Renal cortex interstitium (tissue), 11 donors: ENCODE results near the gene SEC22A. TPM values are rescaled to one million over a fixed set of nuclear protein-coding genes. Genes with fewer than 3 reads are reported as not detected.
A peak's percentile ranks its signal among the peaks of the same experiment; 100 is the strongest.

Source experiments
- DNase-seq, 11 donors: peaks; one replicate each; pipeline ENCODE4 v3.0.0-alpha.2; 2013; ENCODE audit warnings: low read depth in 9 of 11, low spot score in 4 of 11; ENCODE audit errors: extremely low read depth in 1 of 11
- polyA plus RNA-seq, 3 donors: library from polyadenylated mRNA; unstranded; fragments of 120-200 nt; gene quantifications; one replicate each; pipeline ENCODE4 v1.2.1, GENCODE V29; 2013; ENCODE audit not compliant: insufficient read length in 3 of 3

The SEC22A gene
- polyA plus RNA-seq, 3 donors, result 24.3 to 26.5 (median 26.2) TPM

GRCh38 chr3:123282461-123282860, 80.7 kb downstream of the SEC22A start:
- DNase-seq, result no peak

DNA sequence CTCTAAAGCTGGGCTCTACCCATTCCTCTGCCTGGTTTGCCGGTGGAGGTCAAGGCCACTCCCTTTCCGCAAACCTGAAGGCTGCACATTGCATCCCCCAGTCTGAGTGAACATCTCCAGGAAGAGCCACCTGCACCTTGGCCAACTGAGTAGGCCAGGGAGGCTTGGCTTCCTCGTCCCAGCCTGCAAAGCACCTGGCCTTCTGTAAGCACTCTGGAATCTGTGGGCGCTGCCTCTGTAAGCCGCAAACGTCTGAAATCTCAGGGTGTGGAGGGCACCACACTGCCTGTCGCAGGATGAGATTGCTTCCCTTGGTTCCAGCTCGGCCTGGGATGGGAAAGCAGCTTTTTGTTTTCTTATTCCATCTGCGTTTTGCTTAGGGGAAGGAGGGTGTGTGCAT, 81.3 kb downstream of the SEC22A start:
- DNase-seq, result no peak

DNA sequence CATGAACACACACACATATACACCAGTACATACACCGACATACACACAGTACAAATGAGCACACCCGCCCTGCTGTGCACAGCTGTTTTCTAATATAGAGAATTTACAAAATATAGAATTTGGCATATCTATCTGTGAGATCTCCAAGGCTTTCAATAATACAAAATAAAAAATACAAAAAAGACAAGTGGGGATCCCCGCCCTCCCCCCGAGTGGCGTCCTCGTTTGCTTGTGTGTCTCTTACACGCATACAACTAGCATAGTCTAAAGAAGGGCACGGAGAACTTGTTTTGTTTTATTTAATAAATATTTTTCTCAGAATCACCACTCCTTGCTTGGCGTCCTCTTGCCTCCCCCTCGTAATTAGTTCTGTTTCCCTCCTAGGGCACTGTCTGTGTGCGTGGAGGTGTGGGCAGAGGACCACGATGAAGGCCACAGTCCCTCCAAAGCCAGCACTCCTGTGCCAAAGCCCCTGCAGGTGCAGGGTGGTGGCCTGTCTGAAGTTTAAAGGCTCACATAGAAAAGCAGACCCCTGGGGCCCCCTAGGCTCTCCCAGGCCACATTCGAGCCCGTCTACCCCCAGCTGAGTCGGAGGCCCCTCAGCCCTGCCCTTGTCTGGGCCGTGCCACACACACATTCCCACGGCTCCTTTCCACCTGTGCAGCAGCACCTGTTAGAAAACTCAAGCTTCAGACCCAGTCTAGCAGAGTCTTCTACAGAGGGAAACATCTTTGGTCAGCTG, 82.1 kb downstream of the SEC22A start:
- DNase-seq, result no peak

- DNase-seq, result no peak
Measured at GRCh38 chr3:123284399-123285010, 82.8 kb downstream of the SEC22A start.

- DNase-seq, result no peak
Measured at GRCh38 chr3:123285066-123285465, 83.3 kb downstream of the SEC22A start.

- no peak for DNase-seq
Measured at GRCh38 chr3:123285479-123285878, 83.7 kb downstream of the SEC22A start.

DNA sequence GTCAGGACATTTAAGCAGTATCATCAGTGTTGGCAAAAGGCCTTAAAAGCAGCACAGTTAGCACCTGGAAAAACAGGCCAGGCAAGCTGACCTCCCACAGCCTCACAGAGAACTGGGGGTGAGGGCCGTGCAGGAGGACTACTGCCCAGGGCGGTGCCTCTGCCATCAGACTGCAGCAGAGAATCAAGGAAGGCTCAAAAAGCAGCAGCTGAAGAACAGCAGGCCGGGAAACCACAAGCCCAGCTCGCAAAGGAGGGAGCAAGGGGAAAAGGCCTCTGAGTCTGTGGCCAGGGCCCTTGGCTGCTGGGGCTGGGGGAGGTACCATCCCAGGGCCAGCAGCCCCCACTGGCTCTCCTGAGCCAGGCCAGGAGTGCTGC, 84.2 kb downstream of the SEC22A start:
- no peak for DNase-seq

GRCh38 chr3:123286308-123287023, 84.7 kb downstream of the SEC22A start:
- DNase-seq, result peak; percentile 17 to 52 (median 36)

- DNase-seq, result no peak
Measured at GRCh38 chr3:123287051-123287961, 85.6 kb downstream of the SEC22A start.

- no peak for DNase-seq
Measured at GRCh38 chr3:123287962-123288302, 86.2 kb downstream of the SEC22A start.

GRCh38 chr3:123289391-123290106, 87.8 kb downstream of the SEC22A start:
- DNase-seq, result no peak

DNA sequence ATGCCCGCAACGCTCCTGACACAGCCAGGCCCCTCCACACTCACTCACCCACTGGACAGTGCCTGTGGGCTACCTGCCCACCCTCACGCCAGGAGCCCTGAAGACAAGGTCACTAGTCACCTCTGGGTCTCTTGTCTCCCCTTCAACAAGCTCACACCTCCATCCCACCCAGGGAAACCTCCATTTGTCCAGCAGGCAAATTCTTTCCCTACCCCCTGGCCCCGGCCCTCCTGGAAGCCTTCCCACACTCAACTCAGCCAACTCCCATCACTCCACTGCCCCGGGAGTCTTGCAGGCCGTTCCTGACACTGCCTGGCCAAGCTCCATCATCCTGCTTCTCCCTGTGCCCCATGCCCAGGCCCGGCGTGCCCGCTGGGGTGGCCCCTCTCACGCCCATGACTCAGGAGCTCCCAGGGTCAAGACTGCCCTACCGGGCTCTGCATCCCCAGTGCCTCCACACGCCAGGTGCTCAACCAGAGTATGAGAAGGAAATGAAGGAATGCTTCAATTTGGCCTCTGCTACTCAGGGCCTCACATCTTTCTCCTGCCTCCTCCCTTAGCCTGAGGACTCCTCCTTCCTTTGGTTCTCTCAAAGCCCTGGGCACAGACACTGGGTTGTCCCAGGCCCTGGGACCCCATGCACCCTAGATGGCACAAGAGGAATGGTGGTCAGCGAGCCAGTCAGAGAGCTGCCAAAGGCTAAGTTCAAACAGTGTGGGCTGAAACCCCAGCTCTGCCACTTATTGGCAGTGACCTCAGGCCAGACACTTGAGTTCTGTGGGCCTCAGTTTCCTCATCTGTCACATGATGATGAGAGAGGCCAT, 88.6 kb downstream of the SEC22A start:
- DNase-seq, result no peak

DNA sequence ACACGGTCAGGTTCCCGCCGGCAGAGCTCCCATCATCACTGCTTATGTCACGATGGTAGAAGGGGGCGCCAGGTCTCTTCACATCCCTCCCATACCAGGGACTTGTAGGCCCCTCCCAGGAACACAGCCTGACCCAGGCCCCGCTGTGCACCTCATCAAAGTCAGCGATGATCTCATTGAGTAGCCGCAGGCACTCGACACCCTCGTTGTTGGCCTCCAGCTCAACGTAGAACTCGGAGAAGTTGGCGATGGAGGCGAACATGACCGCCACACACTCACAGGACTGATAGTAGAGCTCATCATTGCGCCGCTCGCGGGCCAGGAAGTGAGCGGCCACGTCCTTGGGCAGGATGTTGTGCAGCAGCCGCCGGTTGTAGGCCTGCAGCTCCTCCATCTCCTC, 89.2 kb downstream of the SEC22A start:
- no peak for DNase-seq

- no peak for DNase-seq
Measured at GRCh38 chr3:123291404-123291803, 89.7 kb downstream of the SEC22A start.

- no peak for DNase-seq
Measured at GRCh38 chr3:123292321-123293310, 90.9 kb downstream of the SEC22A start.

DNA sequence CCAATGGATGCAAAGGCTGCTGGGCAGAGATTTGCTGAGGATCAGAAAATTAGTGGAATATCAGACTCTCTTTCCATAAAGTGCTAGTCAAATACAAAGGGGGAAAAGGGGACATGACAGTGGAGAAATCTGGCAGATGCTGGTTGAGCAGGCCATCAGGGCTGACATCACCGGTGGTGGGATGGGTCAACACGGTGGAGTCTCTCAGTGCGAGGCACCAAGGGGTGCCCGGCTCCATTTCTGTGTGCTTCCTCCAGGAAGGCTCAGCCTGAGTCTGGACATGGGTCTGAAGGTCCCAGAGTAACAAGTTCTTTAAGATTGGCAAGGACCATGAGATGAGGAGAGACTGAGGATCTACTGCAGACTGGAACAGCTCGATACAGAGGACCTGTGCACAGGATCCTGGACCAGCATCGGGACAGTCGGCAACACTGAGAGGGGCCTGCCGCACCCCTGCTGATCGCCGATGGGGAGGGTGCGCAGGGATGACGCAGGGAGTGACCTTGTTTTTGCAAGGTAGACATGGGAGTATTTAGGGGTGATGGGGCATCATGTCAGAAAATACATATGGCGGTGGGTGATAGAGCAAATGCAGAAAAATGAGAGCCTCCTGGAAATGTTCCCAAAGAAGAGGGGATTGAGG, 92.7 kb downstream of the SEC22A start:
- DNase-seq, result no peak
